GM18511 (cell line): ENCODE data around the gene NAPSA.
"Not testable (repeated sequence)": the region's sequence is repeated elsewhere in the genome, so short reads cannot be mapped to it uniquely, and the experiment has no call there.

Experiments used
- ATAC-seq: cut with Tn5 transposase; IDR thresholded peaks from one replicate; pipeline ENCODE4 v1.9.1; 2021; ENCODE audit warnings: mild to moderate bottlenecking, moderate library complexity; ENCODE audit not compliant: unreplicated experiment

The NAPSA gene

DNA sequence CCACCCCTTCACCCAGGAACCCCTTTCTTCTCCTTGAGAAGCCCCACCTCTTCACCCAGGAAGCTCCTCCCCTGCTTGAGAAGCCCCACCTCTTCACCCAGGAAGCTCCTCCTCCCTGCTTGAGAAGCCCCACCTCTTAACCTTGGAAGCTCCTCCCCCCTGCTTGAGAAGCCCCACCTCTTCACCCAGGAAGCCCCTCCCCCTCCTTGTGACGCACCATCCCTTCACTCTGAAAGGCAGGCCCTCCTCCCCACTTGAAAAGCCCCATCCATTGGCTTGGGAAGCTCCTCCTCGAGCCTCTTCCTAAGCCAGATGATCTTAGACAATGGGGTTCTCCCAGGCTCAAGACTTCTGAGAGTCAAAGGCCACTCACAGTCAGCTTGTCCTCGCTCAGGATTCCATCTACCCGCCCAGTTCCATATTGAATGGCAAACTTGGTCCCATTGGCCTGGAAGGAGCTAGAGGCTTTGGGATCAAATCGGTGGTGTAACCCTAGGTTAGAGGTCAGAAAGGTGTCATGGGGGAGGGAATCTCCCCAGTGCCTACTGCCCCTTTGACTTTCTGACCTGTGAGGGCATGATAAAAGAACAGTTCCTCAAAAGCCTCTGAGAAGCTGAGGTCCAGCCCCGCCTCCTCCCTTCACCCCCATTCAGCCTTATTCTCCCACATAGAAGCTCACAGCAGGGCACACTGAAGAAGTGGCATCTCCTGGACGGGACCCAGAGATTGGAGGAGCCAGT is 4.0 kb downstream of the NAPSA start:
- no peak for ATAC-seq

DNA sequence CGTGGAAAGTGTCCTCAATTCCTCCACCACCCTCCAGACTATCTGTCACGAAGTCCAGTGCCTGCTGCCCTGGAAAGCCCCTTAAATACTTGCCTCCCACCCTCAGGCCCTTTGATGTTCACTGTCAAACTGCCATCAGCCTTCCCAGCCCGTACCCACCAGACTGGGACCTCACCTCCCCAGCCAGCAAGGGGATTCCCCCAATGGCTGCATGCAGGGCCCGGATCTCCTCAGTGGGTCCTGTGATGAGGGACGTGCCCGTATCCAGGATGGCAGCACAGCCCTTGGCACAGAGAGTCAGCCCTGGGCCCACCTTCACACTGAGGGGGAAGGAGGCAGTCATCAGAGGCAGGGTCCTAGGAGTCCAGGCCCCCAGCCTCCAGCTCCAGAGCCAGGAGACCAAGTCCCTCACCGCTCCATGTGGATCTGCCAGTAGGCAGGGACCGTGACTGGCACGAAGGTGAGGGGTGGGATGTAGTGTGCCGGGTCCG is 6.1 kb downstream of the NAPSA start:
- no peak for ATAC-seq

DNA sequence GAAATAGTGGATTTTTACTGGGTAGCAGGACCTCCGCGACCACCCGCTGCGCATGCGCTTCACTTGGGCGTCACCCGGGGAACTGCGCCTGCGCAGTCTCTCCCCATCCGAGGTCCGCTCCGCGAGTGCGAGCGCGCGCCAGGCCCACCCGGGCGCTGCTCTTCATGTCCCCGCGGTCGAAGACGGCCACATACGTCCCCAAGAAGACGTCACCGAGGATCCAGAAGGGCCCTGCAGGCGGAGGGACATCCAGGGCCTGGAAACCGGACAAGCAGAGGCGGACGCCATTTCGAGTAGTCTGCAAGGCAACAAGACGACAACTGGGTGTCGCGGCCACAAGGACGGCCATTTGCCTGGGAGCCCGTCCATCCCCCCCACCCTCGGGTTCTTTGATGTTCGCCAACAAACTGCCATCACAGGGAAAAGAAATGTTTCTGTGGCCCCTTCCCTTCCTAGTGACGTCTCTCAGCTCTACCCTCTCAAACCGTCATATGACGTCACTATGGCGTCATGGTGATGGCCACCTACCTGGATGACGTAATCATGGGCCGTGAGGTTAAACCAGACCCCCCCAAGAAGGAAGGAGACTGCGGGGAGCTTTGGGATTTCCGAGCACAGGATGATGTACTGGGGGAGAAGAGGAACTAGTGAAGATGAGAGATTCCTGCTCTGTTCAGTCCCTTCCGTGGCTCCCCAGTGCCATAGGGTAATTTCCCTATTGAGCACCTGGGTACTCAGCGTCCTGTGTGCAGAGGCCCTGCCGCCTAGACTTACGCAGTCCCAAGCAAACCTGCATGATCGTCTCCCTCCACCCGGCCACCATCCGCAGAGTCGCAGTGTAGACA is 6.7 kb downstream of the NAPSA start:
- ATAC-seq: peak; percentile 45

DNA sequence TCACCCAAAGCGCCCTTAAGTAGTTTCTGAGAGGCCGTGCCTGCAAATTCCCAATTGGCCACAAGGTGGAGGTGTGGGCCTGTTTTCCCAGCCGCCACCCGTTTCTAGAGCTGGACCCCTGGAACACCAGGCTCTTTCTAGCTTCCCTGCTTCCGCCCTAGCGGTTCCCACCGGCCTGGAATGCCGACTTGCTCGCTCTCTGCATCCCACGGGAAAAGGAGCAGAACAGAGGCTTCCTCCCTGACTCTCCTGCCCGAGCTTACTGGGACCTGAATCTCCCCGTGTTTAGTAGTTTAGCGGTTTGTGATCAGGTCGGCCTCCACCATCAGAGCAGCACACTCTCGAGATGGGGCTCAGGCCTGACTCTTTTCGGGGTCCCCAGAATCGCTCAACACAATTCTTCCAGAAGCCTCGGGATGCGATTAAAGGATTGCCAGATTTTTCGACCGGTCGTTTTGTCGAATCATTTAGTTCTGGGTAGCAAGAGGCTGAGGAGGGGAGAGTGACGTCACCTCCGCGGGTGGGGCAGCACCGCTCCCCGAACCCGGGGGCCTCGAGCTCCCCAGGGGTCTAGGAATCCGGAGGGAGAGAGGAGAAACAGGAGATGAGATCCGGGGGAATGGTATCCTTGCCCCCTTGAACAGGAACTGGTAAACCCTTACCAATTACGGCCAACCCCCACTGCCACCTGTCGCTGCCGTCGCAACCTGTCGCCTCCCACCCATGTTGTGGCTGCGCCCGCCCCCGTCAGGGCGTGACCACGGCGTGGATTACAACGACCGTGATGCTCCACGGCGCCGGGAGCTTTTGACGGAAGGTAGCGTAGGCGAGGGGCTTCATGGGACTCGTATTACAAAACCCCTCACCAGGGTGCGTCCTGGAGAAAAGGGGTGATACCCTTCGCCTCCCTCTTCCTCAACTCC is 8.0 kb downstream of the NAPSA start:
- peak; percentile 68 for ATAC-seq

DNA sequence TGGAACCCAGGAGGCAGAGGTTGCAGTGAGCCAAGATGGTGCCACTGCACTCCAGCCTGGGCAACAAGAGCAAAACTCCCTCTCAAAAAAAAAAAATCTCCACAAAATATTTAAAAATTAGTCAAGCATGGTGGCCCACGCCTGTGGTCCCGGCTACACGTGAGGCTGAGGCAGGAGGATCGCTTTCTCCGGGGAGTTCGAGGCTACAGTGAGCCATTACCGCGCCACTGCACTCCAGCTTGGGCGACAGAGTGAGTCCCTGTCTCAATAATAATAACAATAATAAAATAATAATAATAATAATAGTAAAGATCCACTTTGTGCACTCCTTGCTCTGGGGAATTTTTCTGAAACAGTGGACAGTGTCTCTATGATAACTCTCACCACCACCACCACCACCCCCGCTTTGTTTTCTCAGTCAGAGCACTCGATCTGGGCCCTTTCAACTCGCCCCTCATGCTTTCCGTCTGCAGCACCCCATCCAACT is 8.7 kb downstream of the NAPSA start:
- no peak for ATAC-seq

DNA sequence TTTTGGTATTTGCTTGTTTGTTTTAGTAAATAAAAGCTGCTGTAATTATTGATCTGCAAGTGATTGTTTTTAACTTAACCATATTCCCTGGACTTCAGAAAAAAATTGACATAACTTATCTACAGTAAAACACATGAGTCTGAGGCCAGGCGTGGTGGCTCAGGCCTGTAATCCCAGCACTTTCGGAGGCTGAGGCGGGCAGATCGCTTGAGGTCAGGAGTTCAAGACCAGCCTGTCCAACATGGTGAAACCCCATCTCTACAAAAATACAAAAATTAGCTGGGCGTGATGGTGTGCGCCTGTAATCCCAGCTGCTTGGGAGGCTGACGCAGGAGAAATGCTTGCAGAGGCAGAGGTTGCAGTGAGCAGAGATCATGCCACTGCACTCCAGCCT is 12.0 kb downstream of the NAPSA start:
- ATAC-seq: not testable (repeated sequence)

DNA sequence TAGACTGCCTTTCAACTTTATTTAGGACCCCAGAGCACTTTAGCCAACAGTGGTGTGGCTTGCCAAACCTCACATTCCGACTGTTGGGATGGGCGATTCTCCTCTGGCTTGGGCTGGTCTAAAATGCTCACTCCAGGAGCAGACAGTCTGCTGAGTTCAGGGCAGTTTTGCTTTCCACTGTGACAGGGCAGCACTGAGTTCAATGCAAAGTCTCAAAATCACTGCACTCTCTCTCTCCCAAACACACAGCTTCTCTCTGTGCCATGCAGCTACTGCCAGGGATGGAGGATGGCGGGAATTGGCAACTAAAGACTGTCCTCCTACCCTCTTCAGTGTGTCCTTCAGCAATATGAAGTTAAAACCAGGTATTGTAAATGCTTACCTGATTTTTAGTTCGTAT is 13.2 kb downstream of the NAPSA start:
- ATAC-seq: no peak

DNA sequence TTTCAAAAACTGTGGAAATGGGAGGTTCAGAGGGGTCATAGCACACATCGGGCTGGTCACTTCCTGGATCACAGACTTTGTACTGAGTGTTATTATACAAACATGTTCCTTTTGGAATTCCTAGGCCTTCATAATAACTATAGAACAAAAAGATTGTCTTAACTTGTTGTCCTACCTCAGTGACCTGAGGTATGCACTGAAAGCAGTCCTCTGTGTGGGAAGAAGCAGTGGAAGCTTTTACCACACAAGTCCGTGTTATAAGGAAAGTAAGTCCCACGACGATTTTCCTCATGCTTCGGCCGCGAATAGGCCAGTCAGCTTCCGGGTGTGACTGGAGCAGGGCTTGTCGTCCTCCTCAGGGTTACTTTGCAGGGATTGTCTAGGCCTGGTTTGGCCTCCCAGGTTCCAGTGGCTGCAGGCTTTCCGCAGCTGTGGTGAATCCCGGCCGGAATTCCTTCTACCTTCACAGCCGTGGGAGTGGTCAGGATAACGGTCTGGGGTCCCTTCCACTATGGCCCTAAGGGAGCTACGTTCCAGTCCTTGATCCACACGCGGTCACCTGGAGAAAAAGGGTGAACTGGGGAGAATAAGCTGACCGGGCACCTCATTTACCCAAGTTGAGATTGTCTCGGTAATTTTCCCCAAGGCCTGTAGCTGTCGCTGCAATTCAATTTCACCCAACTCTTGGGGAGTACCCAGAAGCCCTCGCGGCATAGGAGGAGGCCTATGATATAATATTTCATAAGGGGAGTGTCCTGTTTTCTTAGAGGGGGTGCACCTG is 16.0 kb downstream of the NAPSA start:
- no peak for ATAC-seq

DNA sequence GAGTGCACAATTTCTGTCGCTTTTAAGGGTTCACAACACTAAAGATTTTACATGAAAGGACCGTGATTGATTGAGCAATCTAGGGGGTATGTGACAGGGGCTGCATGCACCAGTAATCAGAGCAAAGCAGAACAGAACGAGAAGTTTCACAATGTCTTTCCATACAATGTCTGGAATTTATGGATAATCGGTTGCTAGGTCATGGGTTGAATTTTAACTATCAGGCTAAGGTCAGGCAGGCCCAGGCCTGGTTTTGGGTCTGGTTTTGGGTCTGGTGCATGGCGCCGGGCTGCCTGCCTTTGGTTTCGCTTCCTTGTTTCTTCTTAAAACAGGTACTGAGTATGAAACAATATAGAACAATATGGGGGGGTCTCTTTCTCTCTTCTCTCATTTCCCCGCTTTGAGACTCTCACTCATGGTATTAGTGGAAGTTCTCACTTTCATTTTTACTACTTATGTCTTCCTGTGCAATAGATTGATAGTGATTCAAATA is 18.3 kb downstream of the NAPSA start:
- ATAC-seq: peak; percentile 73

DNA sequence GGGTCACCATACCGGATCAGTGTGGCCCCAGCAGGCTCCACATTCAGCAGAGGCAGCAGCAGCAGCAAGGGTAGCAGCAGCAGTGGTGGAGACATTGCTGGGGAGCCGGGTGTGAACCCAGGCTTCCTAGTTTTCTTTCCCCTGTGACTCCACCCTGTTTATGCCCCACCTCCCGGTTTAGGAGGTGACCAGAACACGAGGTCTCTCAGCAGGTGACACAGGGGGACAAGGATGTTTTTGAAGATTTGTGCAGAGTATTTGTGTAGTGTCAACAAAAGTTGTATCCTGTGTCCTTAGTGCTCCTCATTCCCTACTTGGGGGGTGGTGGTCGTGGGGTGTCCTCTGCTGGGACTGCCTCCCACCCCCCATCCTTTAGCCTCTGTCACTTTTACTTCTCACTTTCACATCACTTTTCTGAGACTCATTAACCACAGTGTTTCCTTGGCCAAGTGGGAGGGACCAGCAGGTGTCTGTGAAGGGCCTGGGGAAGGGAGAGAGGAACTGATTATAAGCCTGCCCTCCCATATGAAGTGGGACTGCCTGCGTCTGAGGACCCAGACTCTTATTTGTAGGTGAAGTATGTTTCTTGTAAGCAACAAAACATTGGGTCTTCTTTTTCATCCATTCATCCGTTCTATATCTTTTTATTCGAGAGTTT is 20.6 kb downstream of the NAPSA start:
- ATAC-seq: peak; percentile 52

DNA sequence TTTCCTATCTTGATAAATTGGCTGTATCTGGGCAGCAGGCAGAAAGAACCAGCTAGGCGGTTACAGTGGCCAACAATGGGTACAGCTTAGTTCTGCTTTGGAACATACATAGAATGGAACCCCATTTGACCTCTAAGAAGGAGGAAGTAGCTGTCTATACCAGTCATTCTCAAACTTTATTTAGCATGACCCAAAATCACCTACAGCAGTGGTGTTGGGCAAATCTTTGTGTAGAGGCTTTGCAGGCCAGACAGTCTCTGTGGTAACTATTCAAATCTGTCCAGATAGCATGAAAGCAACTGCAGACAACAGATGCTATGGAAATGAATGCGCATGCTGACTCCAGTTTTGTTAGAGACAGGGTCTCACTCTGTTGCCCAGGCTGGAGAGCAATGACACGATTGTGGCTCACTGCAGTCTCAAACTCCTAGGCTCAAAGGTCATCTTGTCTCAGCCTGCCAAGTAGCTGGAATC is 24.3 kb downstream of the NAPSA start:
- ATAC-seq: no peak

DNA sequence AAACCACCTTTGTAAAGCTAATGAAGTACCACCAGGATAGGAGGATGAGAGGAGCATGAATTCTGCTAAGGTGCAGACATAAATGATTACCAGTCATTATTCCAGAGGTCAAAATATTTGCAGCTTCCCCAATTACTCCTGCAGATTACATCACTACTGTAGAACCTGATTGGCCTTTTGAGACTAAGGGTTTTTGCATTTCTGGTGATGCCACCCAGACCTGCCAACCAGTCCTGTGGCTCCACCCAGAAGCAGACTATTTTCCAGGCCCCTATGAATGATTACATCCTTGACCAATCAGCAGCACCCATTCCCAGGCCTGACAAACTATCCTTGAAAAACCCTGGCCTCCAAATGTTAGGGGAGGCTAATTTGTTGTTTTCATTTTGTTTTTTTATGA is 25.1 kb downstream of the NAPSA start:
- ATAC-seq: no peak

DNA sequence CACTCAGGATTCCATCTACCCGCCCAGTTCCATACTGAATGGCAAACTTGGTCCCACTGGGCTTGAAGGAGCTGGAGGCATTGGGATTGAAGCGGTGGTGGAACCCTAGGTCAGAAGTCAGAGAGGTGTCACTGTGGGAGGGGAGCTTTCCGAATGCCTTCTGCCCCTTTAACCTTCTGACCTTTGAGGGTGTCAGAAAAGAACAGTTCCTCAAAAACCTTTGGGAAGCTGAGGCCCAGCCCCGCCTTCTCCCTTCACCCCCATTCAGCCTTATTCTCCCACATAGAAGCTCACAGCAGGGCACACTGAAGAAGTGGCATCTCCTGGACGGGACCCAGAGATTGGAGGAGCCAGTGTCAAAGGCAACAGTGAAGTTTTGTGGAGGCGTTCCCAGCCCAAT is 28.4 kb downstream of the NAPSA start:
- not testable (repeated sequence) for ATAC-seq

DNA sequence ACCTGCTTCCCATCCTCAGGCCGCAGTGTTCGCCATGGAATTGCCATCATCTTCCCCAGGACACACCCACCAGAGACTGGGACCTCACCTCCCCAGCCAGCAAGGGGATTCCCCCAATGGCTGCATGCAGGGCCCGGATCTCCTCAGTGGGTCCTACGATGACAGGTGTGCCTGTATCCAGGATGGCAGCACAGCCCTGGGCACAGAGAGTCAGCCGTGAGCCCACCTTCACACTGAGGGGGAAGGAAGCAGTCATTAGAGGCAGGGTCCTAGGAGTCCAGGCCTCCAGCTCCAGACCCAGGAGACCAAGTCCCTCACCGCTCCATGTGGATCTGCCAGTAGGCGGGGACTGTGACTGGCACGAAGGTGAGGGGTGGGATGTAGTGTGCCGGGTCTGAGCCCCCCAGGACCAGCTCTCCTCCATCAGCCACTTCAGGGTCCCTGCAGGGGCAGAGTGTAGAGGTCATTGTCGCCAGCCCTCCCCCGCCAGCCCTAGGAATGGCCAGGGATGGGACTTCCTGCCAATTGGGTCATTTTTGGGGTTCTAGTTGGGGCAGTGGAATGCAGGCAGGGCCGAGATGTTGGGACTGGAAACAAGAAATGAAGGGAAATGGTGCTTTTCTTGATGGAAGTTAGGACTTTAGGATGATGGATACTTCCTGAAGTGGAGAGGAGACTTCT is 30.6 kb downstream of the NAPSA start:
- no peak for ATAC-seq

DNA sequence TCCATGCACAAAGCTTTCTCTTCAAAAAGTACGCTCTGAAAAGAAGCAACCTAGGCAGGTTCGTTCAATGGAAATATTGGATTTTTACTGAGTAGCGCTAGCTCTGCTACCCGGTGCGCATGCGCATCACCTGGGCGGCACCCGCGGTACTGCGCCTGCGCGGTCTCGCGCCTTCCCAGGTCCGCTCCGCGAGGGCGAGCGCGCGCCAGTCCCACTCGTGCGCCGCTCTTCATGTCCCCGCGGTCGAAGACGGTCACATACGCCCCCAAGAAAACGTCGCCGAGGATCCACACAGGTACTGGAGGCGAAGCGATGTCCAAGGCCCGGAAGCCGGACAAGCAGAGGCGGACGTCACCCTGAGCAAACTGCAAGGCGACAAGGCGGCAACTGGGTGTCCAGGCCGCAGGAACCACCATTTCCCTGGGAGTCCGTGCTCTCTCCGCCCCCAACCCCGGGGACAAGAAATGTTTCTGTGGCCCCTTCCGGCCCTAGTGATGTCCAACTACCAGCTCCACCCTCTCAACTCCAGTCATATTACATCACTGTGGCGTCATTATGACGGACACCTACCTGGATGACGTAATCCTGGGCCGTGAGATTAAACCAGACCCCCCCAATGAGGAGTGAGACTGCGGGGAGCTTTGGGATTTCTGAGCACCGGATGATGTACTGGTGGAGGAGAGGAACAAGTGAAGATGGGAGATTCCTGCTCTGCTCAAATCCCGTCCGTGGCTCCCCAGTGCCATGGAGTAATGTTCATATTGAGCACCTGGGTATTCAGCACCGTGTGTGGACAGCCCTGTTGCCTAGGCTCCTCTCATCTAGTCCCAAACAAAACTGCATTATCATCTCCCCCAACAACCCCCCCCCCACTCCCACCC is 31.5 kb downstream of the NAPSA start:
- peak; percentile 27 for ATAC-seq

DNA sequence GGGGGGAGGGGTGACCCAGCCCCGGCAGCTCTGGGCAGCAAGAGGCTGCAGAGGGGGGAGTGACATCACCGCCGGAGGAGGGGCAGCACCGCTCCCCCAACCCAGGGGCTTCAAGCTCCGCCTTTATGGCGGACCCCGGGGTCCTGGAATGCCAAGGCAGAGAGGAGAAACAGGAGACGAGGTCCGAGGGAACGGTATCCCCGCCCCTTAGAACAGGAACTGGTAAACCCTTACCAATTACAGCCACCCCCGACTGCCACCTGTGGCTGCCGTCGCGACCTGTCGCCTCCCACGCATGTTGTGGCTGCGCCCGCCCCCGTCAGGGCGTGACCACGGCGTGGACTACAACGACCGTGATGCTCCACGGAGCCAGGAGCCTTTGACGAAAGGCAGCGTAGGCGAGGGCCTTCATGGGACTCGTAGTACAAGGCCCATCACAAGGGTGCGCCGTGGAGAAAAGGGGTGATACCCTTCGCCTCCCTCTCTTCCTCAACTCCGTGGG is 32.2 kb downstream of the NAPSA start:
- peak; percentile 47 for ATAC-seq

DNA sequence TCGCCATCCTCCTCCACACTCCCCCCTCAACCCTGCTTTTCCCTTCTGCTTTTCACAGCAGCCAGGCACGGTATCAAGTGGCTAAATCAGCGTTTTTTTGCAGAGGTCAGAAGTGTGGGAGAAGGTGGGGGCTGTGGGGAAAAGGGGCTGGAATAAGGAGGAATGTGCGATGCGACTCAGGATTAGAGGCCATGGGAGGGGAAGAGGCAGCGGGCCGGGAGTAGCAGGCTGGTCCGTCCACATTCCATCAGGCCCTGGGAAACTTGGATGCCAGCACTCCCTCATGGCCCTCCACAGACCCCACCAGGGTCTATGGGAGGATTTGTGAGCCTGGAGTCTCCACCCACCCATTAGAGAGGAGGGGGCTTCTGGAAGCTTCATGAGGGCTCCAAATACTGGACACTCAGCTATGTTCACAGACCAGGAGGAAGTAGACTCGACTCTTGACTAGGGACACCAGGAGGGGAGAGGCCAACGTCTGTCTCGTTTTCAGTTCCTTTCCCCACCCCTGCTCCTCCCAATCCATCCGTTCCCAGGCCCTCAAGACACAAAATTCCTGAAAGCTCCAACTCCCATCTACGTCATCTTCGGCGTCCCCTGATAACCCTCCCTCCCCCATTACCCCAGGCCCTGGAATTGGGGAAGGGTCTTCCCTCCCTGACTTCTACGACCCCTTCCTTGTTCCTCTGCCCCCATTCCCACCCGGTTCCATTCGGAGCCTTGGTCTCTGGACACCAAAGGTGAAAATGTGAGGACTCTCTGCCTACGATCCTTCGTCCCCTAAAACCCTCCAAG is 33.0 kb downstream of the NAPSA start:
- ATAC-seq: no peak
